Astrocyte (in vitro differentiated cells and primary cell): ENCODE data around the gene CRACR2A. TPM values are rescaled to one million over a fixed set of nuclear protein-coding genes. Genes with fewer than 3 reads are reported as not detected.

ENCODE experiments used
- DNase-seq: peaks from one replicate; pipeline ENCODE4 v3.0.0-alpha.2; 2010; ENCODE audit warnings: low read depth
- FAIRE-seq: peaks from 2 replicates; lab custom pipeline; 2011; peaks lifted over from hg19 to GRCh38; lab: Jason Lieb, UNC
- H2AFZ ChIP-seq: 2 replicates; pipeline ENCODE4 v1.6.0; 2012; ENCODE audit warnings: low read depth, low read length, inconsistent platforms
- H3K27ac ChIP-seq: 2 replicates; pipeline ENCODE4 v1.5.1; 2011; ENCODE audit warnings: low read depth, low read length, inconsistent platforms
- H3K27me3 ChIP-seq: 2 replicates; pipeline ENCODE4 v1.6.0; 2011; ENCODE audit warnings: low read length, inconsistent platforms; ENCODE audit not compliant: insufficient read depth
- H3K36me3 ChIP-seq: 2 replicates; pipeline ENCODE4 v1.5.1; 2011; ENCODE audit warnings: low read length, inconsistent platforms; ENCODE audit not compliant: insufficient read depth
- H3K4me1 ChIP-seq: 2 replicates; pipeline ENCODE4 v1.5.1; 2011; ENCODE audit warnings: low read length, inconsistent platforms; ENCODE audit not compliant: insufficient read depth
- H3K4me2 ChIP-seq: 2 replicates; pipeline ENCODE4 v1.6.0; 2012; ENCODE audit warnings: low read length, inconsistent platforms
- H3K4me3 ChIP-seq: 2 replicates; pipeline ENCODE4 v1.5.1; 2011; ENCODE audit warnings: low read depth, mild to moderate bottlenecking, low read length, inconsistent platforms; ENCODE audit not compliant: insufficient read depth
- H3K79me2 ChIP-seq: 2 replicates; pipeline ENCODE4 v1.6.0; 2012; ENCODE audit warnings: mild to moderate bottlenecking, low read length, inconsistent platforms; ENCODE audit not compliant: insufficient read depth
- H3K9ac ChIP-seq: 2 replicates; pipeline ENCODE4 v1.6.0; 2012; ENCODE audit warnings: mild to moderate bottlenecking, low read length, inconsistent platforms
- H3K9me3 ChIP-seq: 2 replicates; pipeline ENCODE4 v1.5.1; 2012; ENCODE audit warnings: low read depth, mild to moderate bottlenecking, low read length, inconsistent platforms; ENCODE audit not compliant: insufficient read depth
- H4K20me1 ChIP-seq: 2 replicates; pipeline ENCODE4 v1.6.0; 2012; ENCODE audit warnings: low read length, inconsistent platforms; ENCODE audit not compliant: insufficient read depth
- H3K27ac Mint-ChIP-seq: one replicate; pipeline ENCODE4 v1.8.0; 2021; ENCODE audit warnings: mild to moderate bottlenecking, mixed read lengths; ENCODE audit not compliant: unreplicated experiment
- H3K27me3 Mint-ChIP-seq: one replicate; pipeline ENCODE4 v1.8.0; 2021; ENCODE audit warnings: low read depth, mixed read lengths; ENCODE audit not compliant: unreplicated experiment
- H3K36me3 Mint-ChIP-seq: one replicate; pipeline ENCODE4 v1.8.0; 2021; ENCODE audit warnings: low read depth, mixed read lengths; ENCODE audit not compliant: unreplicated experiment
- H3K4me1 Mint-ChIP-seq: one replicate; pipeline ENCODE4 v1.8.0; 2021; ENCODE audit warnings: low read depth, mixed read lengths; ENCODE audit not compliant: unreplicated experiment
- H3K4me3 Mint-ChIP-seq: one replicate; pipeline ENCODE4 v1.8.0; 2021; ENCODE audit warnings: mild to moderate bottlenecking, moderate library complexity, mixed read lengths; ENCODE audit not compliant: unreplicated experiment
- H3K9me3 Mint-ChIP-seq: one replicate; pipeline ENCODE4 v1.8.0; 2021; ENCODE audit warnings: mild to moderate bottlenecking, mixed read lengths; ENCODE audit not compliant: unreplicated experiment
- CTCF ChIP-seq: IDR thresholded peaks from 2 replicates; pipeline ENCODE4 v1.5.1; 2011; ENCODE audit warnings: low read depth, mild to moderate bottlenecking, inconsistent platforms, low read length, moderate library complexity; ENCODE audit not compliant: insufficient read depth
- EZH2 ChIP-seq: IDR thresholded peaks from 2 replicates; pipeline ENCODE4 v1.6.1; 2012; ENCODE audit warnings: mild to moderate bottlenecking, low read length, inconsistent platforms; ENCODE audit not compliant: insufficient read depth
- total RNA-seq: library from RNA; stranded (reverse); gene quantifications from 2 replicates; pipeline ENCODE4 v1.2.1, GENCODE V29; 2021

CRACR2A gene
- total RNA-seq, 1 donor from 2014 or later, result 1.5 TPM

- Histone ChIP-seq H3K79me2 (no peaks in the 10 kb centered on the region), H3K36me3 (no peaks in the 10 kb centered on the region), H3K27ac (no peak overlapping the region), H2AFZ (no peak overlapping the region), H3K4me2 (no peak overlapping the region), H3K4me3 (no peak overlapping the region), H3K9me3 (no peaks in the 10 kb centered on the region), H3K4me1 (no peaks in the 10 kb centered on the region), H3K27me3 (no peaks in the 10 kb centered on the region), H3K9ac (no peak overlapping the region), H4K20me1 (no peaks in the 10 kb centered on the region)
- TF ChIP-seq CTCF, result no peak
- TF ChIP-seq EZH2, result no peak
- H3K36me3 Mint-ChIP-seq, result no peaks in the 10 kb centered on the region
- peaks cover 1% of the 10 kb centered on the region for H3K9me3 Mint-ChIP-seq
- peaks cover 59% of the 10 kb centered on the region for H3K27me3 Mint-ChIP-seq
- H3K27ac Mint-ChIP-seq, result no peak overlapping the region
- FAIRE-seq, result no peak
- H3K4me1 Mint-ChIP-seq, result peaks cover 7% of the 10 kb centered on the region
- H3K4me3 Mint-ChIP-seq, result no peak overlapping the region
- no peak for DNase-seq
Observed at GRCh38 chr12:3631759-3632158, 121.2 kb downstream of the CRACR2A start.

GRCh38 chr12:3631272-3631637 is 121.7 kb downstream of the CRACR2A start:
- FAIRE-seq (no peak), DNase-seq (no peak)
- peaks cover 60% of the 10 kb centered on the region for H3K27me3 Mint-ChIP-seq
- Histone ChIP-seq H3K27me3 (no peaks in the 10 kb centered on the region), H3K4me1 (no peaks in the 10 kb centered on the region), H3K9ac (no peak overlapping the region), H4K20me1 (no peaks in the 10 kb centered on the region), H3K36me3 (no peaks in the 10 kb centered on the region), H3K79me2 (no peaks in the 10 kb centered on the region), H3K9me3 (no peaks in the 10 kb centered on the region), H3K4me3 (no peak overlapping the region), H3K27ac (no peak overlapping the region), H2AFZ (no peak overlapping the region), H3K4me2 (no peak overlapping the region)
- H3K4me3 Mint-ChIP-seq, result no peak overlapping the region
- H3K36me3 Mint-ChIP-seq, result no peaks in the 10 kb centered on the region
- no peaks in the 10 kb centered on the region for H3K9me3 Mint-ChIP-seq
- no peak overlapping the region for H3K27ac Mint-ChIP-seq
- peaks cover 5% of the 10 kb centered on the region for H3K4me1 Mint-ChIP-seq
- TF ChIP-seq EZH2 (no peak), CTCF (no peak)

- no peak overlapping the region for H3K4me2 ChIP-seq
- H4K20me1 ChIP-seq, result no peaks in the 10 kb centered on the region
- H3K4me3 ChIP-seq, result no peak overlapping the region
- Mint-ChIP-seq H3K27ac (no peak overlapping the region), H3K4me3 (no peak overlapping the region), H3K4me1 (peaks cover 4% of the 10 kb centered on the region), H3K36me3 (no peaks in the 10 kb centered on the region), H3K27me3 (peaks cover 65% of the 10 kb centered on the region), H3K9me3 (no peaks in the 10 kb centered on the region)
- no peaks in the 10 kb centered on the region for H3K79me2 ChIP-seq
- no peak overlapping the region for H2AFZ ChIP-seq
- TF ChIP-seq CTCF (no peak), EZH2 (no peak)
- H3K36me3 ChIP-seq, result no peaks in the 10 kb centered on the region
- no peaks in the 10 kb centered on the region for H3K27me3 ChIP-seq
- no peaks in the 10 kb centered on the region for H3K9me3 ChIP-seq
- no peak for FAIRE-seq
- H3K27ac ChIP-seq, result no peak overlapping the region
- no peak for DNase-seq
- no peaks in the 10 kb centered on the region for H3K4me1 ChIP-seq
- no peak overlapping the region for H3K9ac ChIP-seq
Observed at GRCh38 chr12:3630621-3631271, 122.2 kb downstream of the CRACR2A start.
